ENCODE results near the gene BRI3.

- no peak for TF ChIP-seq CTCF (IDR thresholded peaks at IDR 0.05)
- TF ChIP-seq TCF7L2 (IDR thresholded peaks at IDR 0.05; ENCODE audit: low read depth, low read length) = no peak
- no peak for TF ChIP-seq POLR2AphosphoS5 (IDR thresholded peaks at IDR 0.05; ENCODE audit: low read depth, low read length)
- TF ChIP-seq, protein P1, sequence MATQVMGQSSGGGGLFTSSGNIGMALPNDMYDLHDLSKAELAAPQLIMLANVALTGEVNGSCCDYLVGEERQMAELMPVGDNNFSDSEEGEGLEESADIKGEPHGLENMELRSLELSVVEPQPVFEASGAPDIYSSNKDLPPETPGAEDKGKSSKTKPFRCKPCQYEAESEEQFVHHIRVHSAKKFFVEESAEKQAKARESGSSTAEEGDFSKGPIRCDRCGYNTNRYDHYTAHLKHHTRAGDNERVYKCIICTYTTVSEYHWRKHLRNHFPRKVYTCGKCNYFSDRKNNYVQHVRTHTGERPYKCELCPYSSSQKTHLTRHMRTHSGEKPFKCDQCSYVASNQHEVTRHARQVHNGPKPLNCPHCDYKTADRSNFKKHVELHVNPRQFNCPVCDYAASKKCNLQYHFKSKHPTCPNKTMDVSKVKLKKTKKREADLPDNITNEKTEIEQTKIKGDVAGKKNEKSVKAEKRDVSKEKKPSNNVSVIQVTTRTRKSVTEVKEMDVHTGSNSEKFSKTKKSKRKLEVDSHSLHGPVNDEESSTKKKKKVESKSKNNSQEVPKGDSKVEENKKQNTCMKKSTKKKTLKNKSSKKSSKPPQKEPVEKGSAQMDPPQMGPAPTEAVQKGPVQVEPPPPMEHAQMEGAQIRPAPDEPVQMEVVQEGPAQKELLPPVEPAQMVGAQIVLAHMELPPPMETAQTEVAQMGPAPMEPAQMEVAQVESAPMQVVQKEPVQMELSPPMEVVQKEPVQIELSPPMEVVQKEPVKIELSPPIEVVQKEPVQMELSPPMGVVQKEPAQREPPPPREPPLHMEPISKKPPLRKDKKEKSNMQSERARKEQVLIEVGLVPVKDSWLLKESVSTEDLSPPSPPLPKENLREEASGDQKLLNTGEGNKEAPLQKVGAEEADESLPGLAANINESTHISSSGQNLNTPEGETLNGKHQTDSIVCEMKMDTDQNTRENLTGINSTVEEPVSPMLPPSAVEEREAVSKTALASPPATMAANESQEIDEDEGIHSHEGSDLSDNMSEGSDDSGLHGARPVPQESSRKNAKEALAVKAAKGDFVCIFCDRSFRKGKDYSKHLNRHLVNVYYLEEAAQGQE (IDR thresholded peaks at IDR 0.05; ENCODE audit: insufficient read depth in 1 of 2, low read depth in 2 of 2, low read length in 1 of 2) = no peak
Observed at GRCh38 chr7:98296833-98297232, 15.3 kb downstream of the BRI3 start.
